GM18870 (cell line): ENCODE results near the gene KDM7A.
"Not testable (repeated sequence)": the region's sequence is repeated elsewhere in the genome, so short reads cannot be mapped to it uniquely, and the experiment has no call there.

Source experiments
- ATAC-seq: cut with Tn5 transposase; IDR thresholded peaks from one replicate; pipeline ENCODE4 v1.9.1; 2021; ENCODE audit warnings: moderate library complexity; ENCODE audit not compliant: unreplicated experiment

The KDM7A gene

GRCh38 chr7:140160308-140160707 lies 16.5 kb downstream of the KDM7A start:
- ATAC-seq = no peak

DNA sequence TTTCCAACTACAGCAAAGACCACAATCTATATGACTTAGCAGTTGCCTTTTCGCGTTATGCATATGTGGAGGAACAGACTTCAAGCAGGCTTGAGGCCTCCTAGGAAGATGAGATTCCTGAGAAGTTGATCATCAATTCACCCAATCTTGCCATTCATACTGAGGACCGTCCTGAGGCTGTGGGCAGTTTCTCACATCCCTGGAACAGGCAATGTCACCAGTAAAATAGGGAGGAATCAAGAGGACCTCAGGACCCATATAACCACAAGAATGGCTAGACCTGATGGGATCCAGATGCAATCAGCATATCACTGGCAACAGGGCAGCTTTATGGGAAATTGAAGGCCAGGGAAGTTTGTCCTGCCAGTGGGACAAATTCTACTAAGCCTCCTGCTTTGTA lies 17.3 kb downstream of the KDM7A start:
- no peak for ATAC-seq

GRCh38 chr7:140156460-140157080 lies 20.2 kb downstream of the KDM7A start:
- no peak for ATAC-seq

GRCh38 chr7:140155428-140155827 lies 21.4 kb downstream of the KDM7A start:
- no peak for ATAC-seq

DNA sequence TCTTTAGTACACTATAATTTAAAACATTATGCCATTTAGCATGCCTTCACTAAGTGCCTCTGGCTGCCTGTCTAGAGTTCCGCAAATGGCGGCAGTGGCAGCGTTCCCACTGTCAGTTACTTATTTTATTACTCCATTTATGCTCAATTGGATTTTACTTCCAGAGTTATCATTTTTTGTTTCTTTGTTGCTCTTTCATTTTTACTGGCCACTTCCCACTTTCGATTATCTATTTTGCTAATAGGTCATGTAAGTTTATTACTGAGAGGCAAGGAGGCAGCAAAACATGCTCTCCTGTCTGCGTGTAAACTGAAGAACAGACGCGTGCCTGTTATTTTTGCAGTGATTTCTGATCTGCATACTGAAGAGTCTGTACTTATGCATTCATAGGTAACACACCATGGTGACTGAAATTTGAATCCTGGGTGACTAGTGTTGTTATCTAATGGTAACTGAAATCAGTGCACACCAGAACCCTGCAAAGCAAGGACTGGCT lies 23.1 kb downstream of the KDM7A start:
- ATAC-seq = no peak

GRCh38 chr7:140146574-140146973 lies 30.2 kb downstream of the KDM7A start:
- no peak for ATAC-seq

- no peak for ATAC-seq
Observed at GRCh38 chr7:140145709-140146108, 31.1 kb downstream of the KDM7A start.

DNA sequence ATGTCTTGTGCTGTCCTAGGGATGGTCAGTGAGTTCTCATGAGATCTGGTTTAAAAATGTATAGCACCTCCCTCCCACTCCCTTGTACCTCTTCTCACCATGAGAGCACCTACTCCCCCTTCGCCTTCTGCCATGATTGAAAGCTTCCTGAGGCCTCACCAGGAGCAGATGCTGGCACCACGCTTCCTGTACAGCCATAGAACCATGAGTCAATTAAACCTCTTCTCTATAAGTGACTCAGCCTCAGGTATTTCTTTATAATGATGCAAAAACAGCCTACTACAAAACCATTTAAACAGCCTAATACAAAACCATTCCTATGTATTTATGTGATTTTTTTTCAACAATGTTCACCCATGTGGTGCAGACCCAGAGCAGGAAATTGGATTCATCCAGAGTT lies 32.0 kb downstream of the KDM7A start:
- no peak for ATAC-seq

- ATAC-seq = no peak
Observed at GRCh38 chr7:140143997-140144396, 32.8 kb downstream of the KDM7A start.

GRCh38 chr7:140142031-140142430 lies 34.8 kb downstream of the KDM7A start:
- no peak for ATAC-seq

DNA sequence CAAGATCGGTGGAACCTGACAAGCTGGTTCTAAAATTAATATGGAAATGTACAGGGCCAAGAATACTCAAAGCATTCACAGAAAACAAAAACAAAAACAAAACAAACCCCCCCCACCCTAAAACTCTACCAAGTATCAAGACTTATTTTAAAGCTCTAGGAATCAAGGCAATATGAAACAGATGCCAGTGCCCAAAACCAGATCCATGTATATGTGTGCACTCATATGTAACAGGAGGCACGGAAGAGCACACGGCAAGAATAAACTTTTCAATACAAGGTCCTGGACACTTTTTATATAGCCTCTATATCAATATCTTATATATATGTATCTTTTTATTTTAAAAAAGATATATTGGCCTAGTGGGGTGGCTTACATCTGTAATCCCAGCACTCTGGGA lies 35.5 kb downstream of the KDM7A start:
- no peak for ATAC-seq

- ATAC-seq = no peak
Observed at GRCh38 chr7:140137078-140137477, 39.7 kb downstream of the KDM7A start.

DNA sequence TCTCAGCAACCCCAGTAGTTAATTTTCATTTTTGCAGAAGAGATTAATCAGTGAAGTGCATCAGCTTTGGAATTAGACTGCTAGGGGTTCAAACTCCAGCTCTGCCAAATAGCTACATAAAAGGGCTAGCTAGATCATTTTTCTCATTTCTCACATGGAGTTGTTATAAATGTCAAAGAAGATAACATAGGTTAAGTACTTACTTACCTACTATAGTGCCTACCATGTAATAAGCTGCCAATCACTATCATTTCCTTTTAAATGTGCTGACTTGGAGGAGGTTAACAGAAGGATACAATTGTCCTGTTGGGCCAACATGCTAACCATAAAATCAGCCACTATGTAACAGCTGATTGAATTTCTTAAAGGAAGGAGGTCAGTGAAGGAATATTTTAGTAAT lies 40.7 kb downstream of the KDM7A start:
- ATAC-seq = no peak

GRCh38 chr7:140134039-140134438 lies 42.7 kb downstream of the KDM7A start:
- no peak for ATAC-seq

- no peak for ATAC-seq
Observed at GRCh38 chr7:140127360-140128127, 49.2 kb downstream of the KDM7A start.

GRCh38 chr7:140126435-140127034 lies 50.2 kb downstream of the KDM7A start:
- ATAC-seq = no peak

GRCh38 chr7:140122965-140123364 lies 53.8 kb downstream of the KDM7A start:
- no peak for ATAC-seq

GRCh38 chr7:140121326-140121725 lies 55.5 kb downstream of the KDM7A start:
- ATAC-seq = no peak

GRCh38 chr7:140114817-140115216 lies 62.0 kb downstream of the KDM7A start:
- not testable (repeated sequence) for ATAC-seq

GRCh38 chr7:140108777-140109176 lies 68.0 kb downstream of the KDM7A start:
- not testable (repeated sequence) for ATAC-seq

GRCh38 chr7:140096459-140096858 lies 80.3 kb downstream of the KDM7A start:
- no peak for ATAC-seq

GRCh38 chr7:140093375-140093774 lies 83.4 kb downstream of the KDM7A start:
- ATAC-seq = no peak
